H1 (cell line): Measurements from ENCODE around the gene LAIR1. TPM values are rescaled to one million over a fixed set of nuclear protein-coding genes. Genes with fewer than 3 reads are reported as not detected.

Experiments
- CTCF ChIA-PET: fragments of 300-600 bp; sonication (Branson Sonifier 250); formaldehyde crosslinking; loops from one replicate; lab custom pipeline; 2021; ENCODE audit not compliant: partially characterized antibody; lab: Charles Lee
- POLR2A ChIA-PET: fragments of 300-600 bp; sonication (Branson Sonifier 250); formaldehyde crosslinking; loops from one replicate; lab custom pipeline; 2021; ENCODE audit warnings: inconsistent platforms; ENCODE audit not compliant: partially characterized antibody; lab: Charles Lee
- DNase-seq, 2 experiments: peaks; one replicate each; pipeline versions ENCODE4 v3.0.0 to v3.0.0-alpha.2; 2010 to 2022; ENCODE audit warnings: low spot score in 2 of 2, low read depth in 1 of 2, mixed read lengths in 1 of 2
- FAIRE-seq: peaks from 2 replicates; lab custom pipeline; 2011; peaks lifted over from hg19 to GRCh38; lab: Jason Lieb, UNC
- H2AFZ ChIP-seq: 2 replicates; pipeline ENCODE4 v1.8.1; 2012; ENCODE audit warnings: low read length, inconsistent platforms
- H2AK5ac ChIP-seq: 2 replicates; pipeline ENCODE4 v1.6.1; 2013; ENCODE audit warnings: low read depth, low read length
- H2BK120ac ChIP-seq: replicated peaks from 2 replicates; pipeline ENCODE3; 2013; ENCODE audit warnings: low read depth, low read length, inconsistent platforms
- H2BK12ac ChIP-seq: 2 replicates; pipeline ENCODE4 v1.6.1; 2013; ENCODE audit warnings: low read depth, low read length
- H2BK15ac ChIP-seq: 2 replicates; pipeline ENCODE4 v1.6.1; 2013; ENCODE audit warnings: low read length
- H2BK20ac ChIP-seq: 2 replicates; pipeline ENCODE4 v1.6.1; 2013; ENCODE audit warnings: low read length
- H2BK5ac ChIP-seq: 2 replicates; pipeline ENCODE4 v1.6.1; 2013; ENCODE audit warnings: low read depth, low read length
- H3K14ac ChIP-seq: 2 replicates; pipeline ENCODE4 v1.6.1; 2013; ENCODE audit warnings: inconsistent platforms; ENCODE audit not compliant: insufficient read length
- H3K18ac ChIP-seq: 2 replicates; pipeline ENCODE4 v1.6.1; 2013; ENCODE audit warnings: low read length; ENCODE audit errors: extremely low read depth
- H3K23ac ChIP-seq: 2 replicates; pipeline ENCODE4 v1.6.1; 2013; ENCODE audit warnings: inconsistent platforms; ENCODE audit not compliant: insufficient read length
- H3K23me2 ChIP-seq: 2 replicates; pipeline ENCODE4 v1.6.1; 2013; ENCODE audit warnings: low read depth, low read length
- H3K27ac ChIP-seq: 2 replicates; pipeline ENCODE4 v1.6.1; 2011; ENCODE audit warnings: low read depth, low read length, inconsistent platforms
- H3K27me3 ChIP-seq, 4 experiments: replicated peaks in 1 of 4; 1 replicate in 1 of 4; 2 replicates in 3 of 4; pipeline versions ENCODE4 v1.6.1 to v1.8.1; 2011 to 2013; ENCODE audit warnings: low read length in 3 of 4, mild to moderate bottlenecking in 3 of 4, inconsistent platforms in 2 of 4, mixed read lengths in 2 of 4, moderate library complexity in 1 of 4; ENCODE audit not compliant: control insufficient read depth in 3 of 4, insufficient read depth in 3 of 4; ENCODE audit errors: extremely low read depth in 1 of 4
- H3K36me3 ChIP-seq, 4 experiments: 2 replicates each; pipeline versions ENCODE4 v1.6.1 to v1.8.1; 2011 to 2013; ENCODE audit warnings: mild to moderate bottlenecking in 4 of 4, low read length in 3 of 4, moderate library complexity in 2 of 4, control low read depth in 1 of 4, inconsistent platforms in 1 of 4; ENCODE audit not compliant: insufficient read depth in 4 of 4, control insufficient read depth in 2 of 4
- H3K4ac ChIP-seq: replicated peaks from 2 replicates; pipeline ENCODE3; 2013; ENCODE audit warnings: low read length, low read depth, mixed read lengths, inconsistent platforms; ENCODE audit not compliant: insufficient read length
- H3K4me1 ChIP-seq, 4 experiments: replicated peaks in 1 of 4; 1 replicate in 1 of 4; 2 replicates in 3 of 4; pipeline versions ENCODE4 v1.6.1 to v1.8.1; 2011 to 2013; ENCODE audit warnings: low read length in 3 of 4, inconsistent platforms in 2 of 4, mixed read lengths in 1 of 4; ENCODE audit not compliant: insufficient read depth in 4 of 4, control insufficient read depth in 3 of 4
- H3K4me2 ChIP-seq, 2 experiments: 2 replicates each; pipeline versions ENCODE4 v1.6.1 to v1.8.1; 2011 to 2013; ENCODE audit warnings: low read depth in 2 of 2, low read length in 2 of 2, control low read depth in 1 of 2, inconsistent platforms in 1 of 2, mild to moderate bottlenecking in 1 of 2; ENCODE audit not compliant: insufficient read depth in 1 of 2
- H3K4me3 ChIP-seq, 4 experiments: fragments of 200-600, 300-600 bp in 1 of 4; sonication (generic), shearing (Covaris generic), sonication (Bioruptor Twin) in 1 of 4; 2 replicates each; pipeline versions ENCODE4 v1.5.1 to v1.8.1; 2011 to 2016; ENCODE audit warnings: low read length in 4 of 4, low read depth in 3 of 4, control low read depth in 2 of 4, inconsistent platforms in 2 of 4, mild to moderate bottlenecking in 2 of 4, mixed read lengths in 1 of 4, moderate library complexity in 1 of 4; ENCODE audit not compliant: insufficient read depth in 2 of 4; ENCODE audit errors: extremely low read depth in 1 of 4
- H3K56ac ChIP-seq: replicated peaks from 2 replicates; pipeline ENCODE3; 2013; ENCODE audit warnings: low read depth, mild to moderate bottlenecking, mixed read lengths, low read length, inconsistent platforms; ENCODE audit not compliant: insufficient read length
- H3K79me1 ChIP-seq: 2 replicates; pipeline ENCODE4 v1.6.1; 2013; ENCODE audit warnings: low read depth, low read length, control low read depth
- H3K79me2 ChIP-seq, 2 experiments: 2 replicates each; pipeline versions ENCODE4 v1.6.1 to v1.8.1; 2012 to 2013; ENCODE audit warnings: low read length in 2 of 2, mild to moderate bottlenecking in 2 of 2, inconsistent platforms in 1 of 2; ENCODE audit not compliant: insufficient read depth in 2 of 2, control insufficient read depth in 1 of 2
- H3K9ac ChIP-seq, 4 experiments: replicated peaks in 1 of 4; 1 replicate in 1 of 4; 2 replicates in 3 of 4; pipeline versions ENCODE4 v1.6.1 to v1.8.1; 2011 to 2013; ENCODE audit warnings: low read depth in 3 of 4, low read length in 3 of 4, control low read depth in 2 of 4, mild to moderate bottlenecking in 2 of 4, moderate library complexity in 2 of 4, inconsistent platforms in 1 of 4; ENCODE audit errors: extremely low read depth in 1 of 4
- H3K9me3 ChIP-seq, 2 experiments: 2 replicates each; pipeline versions ENCODE4 v1.6.1 to v1.8.1; 2012 to 2013; ENCODE audit warnings: mild to moderate bottlenecking in 2 of 2, moderate library complexity in 2 of 2, control low read depth in 1 of 2, inconsistent platforms in 1 of 2, low read depth in 1 of 2, low read length in 1 of 2, mixed read lengths in 1 of 2; ENCODE audit not compliant: insufficient read depth in 2 of 2
- H4K20me1 ChIP-seq, 2 experiments: replicated peaks in 1 of 2; 2 replicates each; pipeline versions ENCODE3 to v1.8.1; 2011 to 2013; ENCODE audit warnings: inconsistent platforms in 2 of 2, low read length in 2 of 2, mild to moderate bottlenecking in 1 of 2; ENCODE audit not compliant: insufficient read depth in 2 of 2, control insufficient read depth in 1 of 2
- H4K5ac ChIP-seq: 2 replicates; pipeline ENCODE4 v1.6.1; 2013; ENCODE audit warnings: low read length, low read depth, mixed read lengths, inconsistent platforms; ENCODE audit not compliant: insufficient read length
- H4K8ac ChIP-seq: 2 replicates; pipeline ENCODE4 v1.8.0; 2013; ENCODE audit warnings: mild to moderate bottlenecking, moderate library complexity, low read length, inconsistent platforms; ENCODE audit not compliant: insufficient read depth; ENCODE audit errors: extremely low read depth
- H4K91ac ChIP-seq: replicated peaks from 2 replicates; pipeline ENCODE3; 2013; ENCODE audit warnings: low read length, mixed read lengths, inconsistent platforms; ENCODE audit not compliant: insufficient read length
- CEBPB ChIP-seq: IDR thresholded peaks from 2 replicates; pipeline ENCODE4 v1.6.1; 2012; ENCODE audit warnings: low read depth, low read length
- EP300 ChIP-seq, 2 experiments: IDR thresholded peaks; 1 replicate in 1 of 2; 2 replicates in 1 of 2; pipeline ENCODE4 v1.6.1; 2011 to 2012; ENCODE audit warnings: low read depth in 2 of 2, low read length in 2 of 2, mild to moderate bottlenecking in 2 of 2, borderline replicate concordance in 1 of 2, inconsistent platforms in 1 of 2, moderate library complexity in 1 of 2
- HDAC2 ChIP-seq, 2 experiments: fragments of 300-600 bp in 1 of 2; sonication (generic) in 1 of 2; IDR thresholded peaks; 2 replicates each; pipeline ENCODE4 v1.6.1; 2011 to 2012; ENCODE audit warnings: low read depth in 2 of 2, low read length in 2 of 2, mild to moderate bottlenecking in 2 of 2, moderate library complexity in 2 of 2, borderline replicate concordance in 1 of 2, inconsistent platforms in 1 of 2
- KDM1A ChIP-seq: fragments of 200-600, 300-600 bp; sonication (generic); IDR thresholded peaks from 2 replicates; pipeline ENCODE4 v1.7.1; 2016; ENCODE audit warnings: mild to moderate bottlenecking, low read length, borderline replicate concordance
- POLR2AphosphoS5 ChIP-seq: IDR thresholded peaks from 2 replicates; pipeline ENCODE4 v1.6.1; 2011; ENCODE audit warnings: low read depth, low read length
- POU5F1 ChIP-seq: IDR thresholded peaks from 2 replicates; pipeline ENCODE4 v1.6.1; 2011; ENCODE audit warnings: low read depth, mild to moderate bottlenecking, low read length, moderate library complexity
- RBBP5 ChIP-seq: IDR thresholded peaks from 2 replicates; pipeline ENCODE4 v1.7.1; 2012; ENCODE audit warnings: low read depth, mild to moderate bottlenecking, inconsistent platforms, low read length, moderate library complexity, borderline replicate concordance
- SP4 ChIP-seq: IDR thresholded peaks from 2 replicates; pipeline ENCODE4 v1.6.1; 2012; ENCODE audit warnings: low read length, inconsistent platforms
- SUZ12 ChIP-seq: fragments of 200-600 bp; sonication (generic); IDR thresholded peaks from 2 replicates; pipeline ENCODE4 v1.6.1; 2012; ENCODE audit warnings: mild to moderate bottlenecking, inconsistent platforms, low read length, moderate library complexity, mixed read lengths
- TAF1 ChIP-seq: IDR thresholded peaks from 2 replicates; pipeline ENCODE4 v1.6.1; 2011; ENCODE audit warnings: mild to moderate bottlenecking, low read depth, low read length
- WGBS, 2 experiments: shearing (Covaris generic) in 1 of 2; methylation state at CpG; one replicate each; pipeline versions ENCODE4 v1.1.6 to v1.1.7; 2013 to 2015; ENCODE audit warnings: low lambda C conversion rate in 2 of 2, mixed read lengths in 2 of 2, inconsistent platforms in 1 of 2, low coverage in 1 of 2, missing lambda C conversion rate in 1 of 2; ENCODE audit not compliant: insufficient replicate concordance in 2 of 2, insufficient coverage in 1 of 2, insufficient read length in 1 of 2; ENCODE audit errors: extremely low coverage in 1 of 2, missing lambda C conversion rate in 1 of 2; 5-methylcytosine and 5-hydroxymethylcytosine counted together
- polyA plus RNA-seq, 7 experiments: library from polyadenylated mRNA; depleted of rRNA in 3 of 7; stranded (reverse) in 5 of 7; unstranded in 2 of 7; fragments of >200 nt in 5 of 7; fragments of 200-250 nt in 2 of 7; gene quantifications; 1 replicate in 5 of 7; 2 replicates in 1 of 7; 4 replicates in 1 of 7; pipeline versions ENCODE4 v1.2.1 to v1.2.3, GENCODE V29; 2011 to 2013; ENCODE audit warnings: missing spikeins in 2 of 7, mixed read lengths in 2 of 7
- total RNA-seq: library from RNA; stranded (reverse); fragmentation: NEBNext Ultra II Directional; extraction: Animal tissue kit (Norgen Biotek cat#: 25700); gene quantifications from 2 replicates; pipeline ENCODE4 v1.2.1, GENCODE V29; 2021

LAIR1 gene
- total and polyA plus RNA-seq, 2 of the 8 experiments (the other 6 are each of a cell fraction or from before 2014, with no cell fraction given): 0.18 TPM; not detected in 1

DNA sequence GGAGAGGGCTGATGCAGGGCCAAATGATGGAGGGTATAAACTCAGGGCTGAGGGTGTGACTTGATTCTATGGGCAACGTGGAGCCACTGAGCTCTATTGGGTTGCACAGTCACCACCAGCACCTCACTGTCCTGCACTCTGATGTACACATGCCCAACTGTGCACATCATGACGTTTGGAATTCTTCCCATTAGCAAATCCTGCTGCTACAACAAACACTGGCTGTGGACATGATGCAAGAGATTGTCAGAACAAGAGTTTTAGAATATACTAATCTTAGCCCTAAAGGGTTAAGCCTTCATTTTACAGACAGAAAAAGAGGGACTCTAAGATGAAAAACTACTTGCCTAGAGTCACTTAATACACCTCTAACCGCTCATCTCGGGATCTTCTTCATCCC, 48.1 kb upstream of the LAIR1 start:
- H2BK15ac ChIP-seq: no peak overlapping the region
- no peak overlapping the region for H3K14ac ChIP-seq
- no peak overlapping the region for H4K8ac ChIP-seq
- no peak overlapping the region for H2BK20ac ChIP-seq
- H3K4ac ChIP-seq: no peak overlapping the region
- H3K18ac ChIP-seq: no peak overlapping the region
- no peak overlapping the region for H4K5ac ChIP-seq
- no peak overlapping the region for H3K23ac ChIP-seq
- H3K23me2 ChIP-seq: peaks cover 26% of the 10 kb centered on the region
- H3K9me3 ChIP-seq: peaks cover 2 to 6% of the 10 kb centered on the region in 2 experiments; a peak in 2 of 4 replicates
- H3K79me1 ChIP-seq: peaks cover 10% of the 10 kb centered on the region; the same call in 1 of the 2 replicates
- POLR2A ChIA-PET: no interaction called here
- H2BK120ac ChIP-seq: no peak overlapping the region
- FAIRE-seq (no peak), DNase-seq (no peak)
- peaks cover 0 to 7% (median 0%) of the 10 kb centered on the region in 4 experiments; a peak in 3 of 8 replicates for H3K36me3 ChIP-seq
- peaks cover 7 to 8% of the 10 kb centered on the region in 2 experiments; a peak in 2 of 4 replicates for H3K79me2 ChIP-seq
- no peak overlapping the region for H3K27ac ChIP-seq
- no peak overlapping the region for H3K4me3 ChIP-seq
- 74% methylated on average over 4 of the region's 4 CpGs; no CpG with 5 or more reads in 1 of the 2 experiments for WGBS, 2 experiments
- H4K91ac ChIP-seq: no peak overlapping the region
- H3K9ac ChIP-seq: no peak overlapping the region
- no peak overlapping the region for H3K56ac ChIP-seq
- peaks cover 0 to 7% of the 10 kb centered on the region in 2 experiments for H4K20me1 ChIP-seq
- H2BK12ac ChIP-seq: no peak overlapping the region
- H3K27me3 ChIP-seq: peaks cover 6 to 25% (median 21%) of the 10 kb centered on the region in 4 experiments
- no peak overlapping the region for H2AK5ac ChIP-seq
- TF ChIP-seq SUZ12: no peak
- TF ChIP-seq RBBP5: no peak
- no peak for TF ChIP-seq CEBPB
- no peak for TF ChIP-seq POU5F1
- no peak for TF ChIP-seq HDAC2 (IDR thresholded peaks at IDR 0.05; ENCODE audit: borderline replicate concordance in 1 of 2, low read depth in 2 of 2, low read length in 2 of 2)
- no peak for TF ChIP-seq EP300 (IDR thresholded peaks at IDR 0.05; ENCODE audit: borderline replicate concordance in 1 of 2, low read depth in 2 of 2, low read length in 2 of 2)
- TF ChIP-seq TAF1: no peak
- TF ChIP-seq SP4: no peak
- no peak for TF ChIP-seq KDM1A
- TF ChIP-seq POLR2AphosphoS5: no peak
- H2BK5ac ChIP-seq: no peak overlapping the region
- H3K4me2 ChIP-seq: no peak overlapping the region
- CTCF ChIA-PET: interaction anchor here (1.0 to 4.0 kb wide), 2 partner anchors 22 to 24 kb away, joined by 3 to 30 read pairs; no protein-coding TSS in a partner anchor
- no peak overlapping the region for H2AFZ ChIP-seq
- H3K4me1 ChIP-seq: peaks cover 4 to 20% (median 8%) of the 10 kb centered on the region in 4 experiments
